ENCODE data around the gene PPP1R3D. TPM values are rescaled to one million over a fixed set of nuclear protein-coding genes. Genes with fewer than 3 reads are reported as not detected.
A peak's percentile ranks its signal among the peaks of the same experiment; 100 is the strongest.

PPP1R3D gene
- 2.2 and 2.4 TPM in 2 replicates for total RNA-seq (2011; cell fraction: chromatin; rRNA removed; ENCODE audit: low replicate concordance)
- 3.3 and 4.0 TPM in 2 replicates for total RNA-seq (2011; cell fraction: nucleolus; rRNA removed)
- total RNA-seq (2011; cell fraction: nucleoplasm; rRNA removed) = 3.5 and 3.7 TPM in 2 replicates
- total RNA-seq (2014; rRNA removed) (3.3 and 3.4 TPM in 2 replicates), total RNA-seq (2014; rRNA removed; fragmentation: Illumina TruSeq; extraction: Trizol) (2.0 and 2.1 TPM in 2 replicates), total RNA-seq (2015; rRNA removed; fragmentation: Illumina TruSeq; extraction: Trizol) (2.3 TPM in 2 replicates), total RNA-seq (2021) (2.6 and 3.0 TPM in 2 replicates), polyA plus RNA-seq (2011; rRNA removed) (1.2 and 1.3 TPM in 2 replicates), polyA plus RNA-seq (2014; fragmentation: Illumina TruSeq; extraction: Trizol) (1.7 and 1.8 TPM in 2 replicates), polyA plus RNA-seq (2014; fragmentation: Nextera tagmentation; extraction: Ambion mirVana) (under 1 TPM; 0.35 to 0.52 TPM), polyA plus RNA-seq (2014; rRNA removed) (1.6 and 1.7 TPM in 2 replicates), polyA minus RNA-seq (2011; rRNA and poly(A)+ RNA removed) (1.5 and 2.3 TPM in 2 replicates), Bru-seq, nascent RNA (percentile 73 among the genes with signal in this experiment), BruChase-seq, experiment 1, labeled RNA remaining after a 2-hour chase (percentile 62 among the genes with signal in this experiment), BruChase-seq, experiment 2, labeled RNA remaining after a 6-hour chase (percentile 57 among the genes with signal in this experiment)
- polyA plus RNA-seq (2011; cell fraction: cytosol; rRNA removed) = 0.91 and 1.6 TPM in 2 replicates
- polyA plus RNA-seq (2011; cell fraction: nucleus; rRNA removed) = 2.1 and 2.2 TPM in 2 replicates
- 1.5 and 2.8 TPM in 2 replicates for polyA plus RNA-seq (2012)
- polyA minus RNA-seq (2011; cell fraction: cytosol; rRNA and poly(A)+ RNA removed) = 1.2 and 1.6 TPM in 2 replicates
- polyA minus RNA-seq (2011; cell fraction: nucleus; rRNA and poly(A)+ RNA removed) = 5.0 and 7.9 TPM in 2 replicates
- long read RNA-seq, experiment 1, transcript PPP1R3D-201 (1 exons, 3,630 nt) = major isoform, 17 of 17 reads
- long read RNA-seq, experiment 1, partial matches to known transcripts = 0 of 17 reads
- long read RNA-seq, experiment 1, other reads (novel, unspliced or antisense) = 0 of 17 reads
- long read RNA-seq, experiment 2, partial matches to known transcripts = 0 of 3 reads
- long read RNA-seq, experiment 2, other reads (novel, unspliced or antisense) = 0 of 3 reads
- long read RNA-seq, experiment 3, partial matches to known transcripts = 0 of 4 reads
- long read RNA-seq, experiment 3, other reads (novel, unspliced or antisense) = 0 of 4 reads

GRCh38 chr20:59940129-59940955 is at the start of gene PPP1R3D, which contains the start of gene FAM217B:
TSS of gene PPP1R3D (minus strand) at chr20:59940305. CDS start at chr20:59939931, 374 bp downstream.
TSS of gene FAM217B (plus strand) at chr20:59940389. CDS start at chr20:59943944, 3,555 bp downstream.
- 2% methylated on average over 24 of the region's 57 CpGs for WGBS (ENCODE audit: insufficient coverage, low coverage, missing lambda C conversion rate)
- peak within 1 kb of the TSS; percentile 75 to 77 for H3K9ac ChIP-seq (ENCODE audit: insufficient read depth in 1 of 2, low read depth in 2 of 2, low read length in 2 of 2)
- CTCF ChIA-PET (ENCODE audit: low intra/inter-chr PET ratio) = no interaction called here
- ATAC-seq (peak; percentile 97), DNase-seq (ENCODE audit: extremely low read depth in 1 of 4, low spot score in 3 of 4) (peak; percentile 90 to 96 (median 94)), FAIRE-seq (peak; percentile 98)
- H3K36me3 ChIP-seq (ENCODE audit: control insufficient read depth, insufficient read depth, low read length) = peaks cover 30% of the 10 kb centered on the region; the same call in 1 of the 3 replicates
- in situ Hi-C loops (cut with MboI) = no loop called here
- peaks cover 17% of the 10 kb centered on the region for H3K79me2 ChIP-seq (ENCODE audit: control insufficient read depth, insufficient read depth, low read length)
- no peaks in the 10 kb centered on the region for H3K9me3 ChIP-seq (replicated peaks; ENCODE audit: control insufficient read depth, insufficient read depth, low read depth, low read length)
- peaks cover 6 to 14% of the 10 kb centered on the region in 2 experiments; a peak in 4 of 5 replicates for H3K4me1 ChIP-seq (replicated peaks in 1 of 2; ENCODE audit: control insufficient read depth in 2 of 2, insufficient read depth in 2 of 2, low read length in 2 of 2)
- H3K27me3 ChIP-seq (ENCODE audit: control insufficient read depth in 2 of 2, insufficient read depth in 2 of 2, low read length in 2 of 2) = no peaks in the 10 kb centered on the region
- POLR2A ChIA-PET = interaction anchor here (0.6 to 2.0 kb wide), 12 partner anchors 8 to 1757 kb away, joined by 3 to 6 read pairs (median 4); partner anchors contain the start of gene CDH26
- intact Hi-C loops (cut with micrococcal nuclease) = no loop called here
- H3K9me1 ChIP-seq (ENCODE audit: control insufficient read depth, insufficient read depth, low read length) = no peaks in the 10 kb centered on the region
- BruUV-seq (replicated peaks) = no TSS peak
- H3K27ac ChIP-seq (ENCODE audit: extremely low read depth, low read depth, low read length) = peak within 1 kb of the TSS; percentile 82
- H3K4me2 ChIP-seq (ENCODE audit: insufficient read depth, low read length) = peak within 1 kb of the TSS; percentile 95
- no peaks in the 10 kb centered on the region for H4K20me1 ChIP-seq (replicated peaks; ENCODE audit: control insufficient read depth, insufficient read depth, low read length)
- H3K4me3 ChIP-seq = peak within 1 kb of the TSS; percentile 48
- peak within 1 kb of the TSS; percentile 97 for H2AFZ ChIP-seq (ENCODE audit: low read depth, low read length)
- no peak for TF ChIP-seq TCF3 (CRISPR knock-in tag; IDR thresholded peaks at IDR 0.05)
- TF ChIP-seq ERF (CRISPR knock-in tag; IDR thresholded peaks at IDR 0.05) = no peak
- TF ChIP-seq, protein P1, sequence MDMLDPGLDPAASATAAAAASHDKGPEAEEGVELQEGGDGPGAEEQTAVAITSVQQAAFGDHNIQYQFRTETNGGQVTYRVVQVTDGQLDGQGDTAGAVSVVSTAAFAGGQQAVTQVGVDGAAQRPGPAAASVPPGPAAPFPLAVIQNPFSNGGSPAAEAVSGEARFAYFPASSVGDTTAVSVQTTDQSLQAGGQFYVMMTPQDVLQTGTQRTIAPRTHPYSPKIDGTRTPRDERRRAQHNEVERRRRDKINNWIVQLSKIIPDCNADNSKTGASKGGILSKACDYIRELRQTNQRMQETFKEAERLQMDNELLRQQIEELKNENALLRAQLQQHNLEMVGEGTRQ (CRISPR knock-in tag; IDR thresholded peaks at IDR 0.05) = peak; percentile 86
- no peak for TF ChIP-seq ZBTB49 (CRISPR knock-in tag; IDR thresholded peaks at IDR 0.05; ENCODE audit: borderline replicate concordance)
- TF ChIP-seq FOXK2 (conservative IDR thresholded peaks at IDR 0.05 in 1 of 2, IDR thresholded peaks at IDR 0.05 in 1 of 2; ENCODE audit: low read depth in 2 of 2) = peak; percentile 88 to 91
- TF ChIP-seq HEY1 (CRISPR knock-in tag; IDR thresholded peaks at IDR 0.05; ENCODE audit: borderline replicate concordance) = no peak
- TF ChIP-seq MECOM (CRISPR knock-in tag; IDR thresholded peaks at IDR 0.05) = peak; percentile 49; the same call in 1 of the 2 replicates
- TF ChIP-seq ZNF57 (CRISPR knock-in tag; IDR thresholded peaks at IDR 0.05) = no peak
- no peak for TF ChIP-seq ETS1 (conservative IDR thresholded peaks at IDR 0.05; ENCODE audit: control insufficient read depth, low read depth, low read length)
- TF ChIP-seq GTF2F1 (IDR thresholded peaks at IDR 0.05; ENCODE audit: low read depth, low read length) = no peak
- TF ChIP-seq NCOA1 (IDR thresholded peaks at IDR 0.05; ENCODE audit: low read depth) = no peak
- TF ChIP-seq SREBF2 (CRISPR knock-in tag; IDR thresholded peaks at IDR 0.05) = no peak
